Naive thymus-derived CD8-positive, alpha-beta T cell (primary cell): ENCODE measurements around the gene TSSC4. TPM values are rescaled to one million over a fixed set of nuclear protein-coding genes. Genes with fewer than 3 reads are reported as not detected.
A peak's percentile ranks its signal among the peaks of the same experiment; 100 is the strongest.
"Not testable (repeated sequence)": the region's sequence is repeated elsewhere in the genome, so short reads cannot be mapped to it uniquely, and the experiment has no call there.

Experiments
- ATAC-seq, 2 donors: fragments of 150-1000 bp; cut with Tn5 transposase in 1 of 2; sonication (Bioruptor Pico), chemical (Tn5 transposase) in 1 of 2; 1 replicate in 1 of 2; 2 replicates in 1 of 2; pipeline ENCODE4 v1.10.0; 2021; ENCODE audit warnings: mild to moderate bottlenecking in 2 of 2, moderate library complexity in 2 of 2
- POLR2A ChIA-PET: fragments of 350-600 bp; sonication (Branson Sonifier 250); formaldehyde crosslinking; loops from one replicate; lab custom pipeline; 2021; ENCODE audit warnings: antibody characterized with exemption; lab: Charles Lee
- DNase-seq, 10 donors: peaks; one replicate each; pipeline versions ENCODE4 v3.0.0 to v3.0.0-alpha.2; 2020 to 2022
- H3K27ac Mint-ChIP-seq, 10 donors: one replicate each; pipeline ENCODE4 v1.8.0; 2020 to 2022; ENCODE audit warnings: mild to moderate bottlenecking in 10 of 10, mixed read lengths in 10 of 10, moderate library complexity in 4 of 10, inconsistent platforms in 1 of 10
- H3K27me3 Mint-ChIP-seq, 5 donors: one replicate each; pipeline ENCODE4 v1.8.0; 2021 to 2022; ENCODE audit warnings: mixed read lengths in 5 of 5
- H3K36me3 Mint-ChIP-seq, 3 donors: one replicate each; pipeline ENCODE4 v1.8.0; 2020 to 2022; ENCODE audit warnings: mixed read lengths in 3 of 3, mild to moderate bottlenecking in 2 of 3, inconsistent platforms in 1 of 3
- H3K4me1 Mint-ChIP-seq, 4 donors: one replicate each; pipeline ENCODE4 v1.8.0; 2021 to 2022; ENCODE audit warnings: mixed read lengths in 4 of 4
- H3K4me3 Mint-ChIP-seq, 10 donors: one replicate each; pipeline ENCODE4 v1.8.0; 2020 to 2022; ENCODE audit warnings: mild to moderate bottlenecking in 10 of 10, mixed read lengths in 10 of 10, moderate library complexity in 6 of 10, inconsistent platforms in 1 of 10
- H3K9me3 Mint-ChIP-seq, 9 donors: one replicate each; pipeline ENCODE4 v1.8.0; 2020 to 2022; ENCODE audit warnings: mixed read lengths in 9 of 9, mild to moderate bottlenecking in 3 of 9, inconsistent platforms in 1 of 9, moderate library complexity in 1 of 9
- polyA plus RNA-seq, 3 donors: library from polyadenylated mRNA; unstranded; fragments of 300-500 nt; fragmentation: Illumina TruSeq; gene quantifications; one replicate each; pipeline ENCODE4 v1.2.3, GENCODE V29; 2021
- total RNA-seq, 8 experiments: library from RNA in 2 of 8; stranded (reverse) in 2 of 8; gene quantifications; one replicate each; pipeline ENCODE4 v1.2.3 and lab custom pipeline; 2021 to 2026

The TSSC4 gene
- total RNA-seq (10 to 100 TPM; 56.6 to 65.6 TPM), polyA plus RNA-seq (10 to 100 TPM; 49.0 to 68.3 (median 54.7) TPM), total RNA-seq (lab: John Stamatoyannopoulos, UW) (20.7 to 79.8 (median 53.3) reads per million in 6 experiments)

DNA sequence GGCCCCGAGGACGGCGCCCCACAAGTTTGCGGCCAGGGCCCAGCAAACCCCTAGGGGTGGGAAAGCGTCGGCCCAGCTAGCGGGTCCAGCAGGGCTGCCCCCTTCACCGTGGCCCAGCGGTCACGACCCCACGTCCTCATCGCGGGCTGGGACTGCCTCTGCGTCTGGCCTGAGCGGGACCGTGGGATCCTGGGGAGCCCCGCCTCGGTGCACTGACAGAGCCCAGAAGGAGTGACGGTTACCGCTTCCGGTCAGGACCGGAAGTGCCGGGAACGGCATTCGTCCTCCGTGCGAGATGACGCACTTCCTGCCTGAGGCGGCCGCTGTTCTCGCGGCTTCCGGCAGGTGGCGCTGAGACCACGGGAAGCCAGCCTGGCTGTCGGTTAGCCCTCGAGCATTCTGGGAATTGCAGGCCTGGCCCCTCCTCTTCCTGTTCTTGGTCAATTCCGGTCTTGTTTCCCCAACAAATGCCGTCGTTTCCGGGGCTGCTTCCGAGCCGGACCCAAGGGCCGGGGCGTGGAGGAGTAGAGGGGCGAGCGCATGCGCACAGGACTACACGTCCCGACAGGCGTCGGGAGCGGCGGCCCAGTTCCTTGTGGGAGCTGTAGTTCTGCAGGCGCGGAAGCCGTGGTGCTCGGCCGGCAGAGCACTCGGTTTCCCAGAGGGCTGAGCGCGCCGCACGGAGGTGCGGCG lies at the start of gene TSSC4:
TSSC4 (plus strand) TSS at position 682 of the 693 bp plus-strand sequence. CDS start 1,884 bp downstream, outside the sequence.
- ATAC-seq (peak; percentile 85 to 89), DNase-seq (peak; percentile 99 to 100 (median 100))
- H3K27me3 Mint-ChIP-seq: no peaks in the 10 kb centered on the region
- peaks cover 0 to 28% (median 0%) of the 10 kb centered on the region in 3 donors for H3K36me3 Mint-ChIP-seq
- POLR2A ChIA-PET: interaction anchor here (0.6 to 8.2 kb wide), 20 partner anchors 13 to 1091 kb away, joined by 3 to 113 read pairs (median 4); partner anchors contain the start of genes C11orf21, CD81, KCNQ1 and PHLDA2
- H3K4me1 Mint-ChIP-seq: peaks cover 5 to 25% (median 18%) of the 10 kb centered on the region in 4 donors
- peak within 1 kb of the TSS; percentile 91 to 98 (median 95) for H3K27ac Mint-ChIP-seq
- H3K9me3 Mint-ChIP-seq: no peaks in the 10 kb centered on the region
- H3K4me3 Mint-ChIP-seq: peak within 1 kb of the TSS; percentile 85 to 97 (median 92)

DNA sequence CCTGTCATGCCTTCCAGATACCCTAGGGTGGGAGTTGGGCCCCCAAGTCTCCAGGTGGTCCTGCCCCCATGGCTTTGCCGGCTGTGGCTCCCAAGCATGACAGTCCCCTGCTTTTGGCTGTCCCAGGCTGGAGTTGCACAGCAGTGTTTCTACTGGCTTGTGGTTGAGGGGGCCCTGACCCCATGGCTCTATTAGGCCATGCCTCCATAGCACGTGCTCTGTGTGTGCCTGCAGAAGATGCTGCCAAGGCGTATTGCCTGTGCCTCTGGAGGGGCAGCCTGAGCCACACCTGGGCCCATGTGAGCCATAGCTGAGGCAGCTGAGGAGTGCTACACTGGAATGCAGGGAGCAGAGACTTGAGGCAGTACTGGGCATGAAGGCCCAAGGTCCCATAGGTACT lies 48.8 kb upstream of the TSSC4 start:
- Mint-ChIP-seq H3K4me3 (no peak overlapping the region), H3K36me3 (peaks cover 0 to 20% (median 9%) of the 10 kb centered on the region in 3 donors), H3K4me1 (no peaks in the 10 kb centered on the region), H3K9me3 (peaks cover 0 to 27% (median 11%) of the 10 kb centered on the region in 9 donors), H3K27ac (no peak overlapping the region), H3K27me3 (peaks cover 0 to 2% (median 0%) of the 10 kb centered on the region in 5 donors)
- DNase-seq: no peak
- no peak for ATAC-seq
- POLR2A ChIA-PET: no interaction called here

DNA sequence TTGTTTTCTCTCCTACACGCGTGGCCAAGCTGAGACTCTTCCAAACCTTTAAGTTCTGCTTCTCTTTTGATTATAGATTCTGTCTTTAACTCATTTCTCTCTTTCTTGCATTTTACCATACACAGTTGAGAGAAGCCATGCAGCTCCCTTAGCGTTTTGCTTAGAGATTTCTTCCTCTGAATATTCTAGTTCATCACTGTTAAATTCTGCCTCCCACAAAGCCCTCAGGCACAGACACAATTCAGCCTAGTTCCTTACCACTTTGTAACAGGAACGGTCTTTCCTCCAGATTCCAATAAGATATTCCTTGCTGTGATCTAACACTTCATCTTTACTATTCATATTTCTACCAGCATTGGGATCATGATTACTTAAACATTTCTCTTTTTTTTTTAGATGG lies 48.1 kb upstream of the TSSC4 start:
- POLR2A ChIA-PET: no interaction called here
- Mint-ChIP-seq H3K4me3 (no peak overlapping the region), H3K27ac (no peak overlapping the region), H3K9me3 (peaks cover 0 to 23% (median 8%) of the 10 kb centered on the region in 9 donors), H3K4me1 (no peaks in the 10 kb centered on the region), H3K27me3 (peaks cover 0 to 2% (median 0%) of the 10 kb centered on the region in 5 donors), H3K36me3 (peaks cover 0 to 16% (median 9%) of the 10 kb centered on the region in 3 donors)
- ATAC-seq: no peak
- no peak for DNase-seq

DNA sequence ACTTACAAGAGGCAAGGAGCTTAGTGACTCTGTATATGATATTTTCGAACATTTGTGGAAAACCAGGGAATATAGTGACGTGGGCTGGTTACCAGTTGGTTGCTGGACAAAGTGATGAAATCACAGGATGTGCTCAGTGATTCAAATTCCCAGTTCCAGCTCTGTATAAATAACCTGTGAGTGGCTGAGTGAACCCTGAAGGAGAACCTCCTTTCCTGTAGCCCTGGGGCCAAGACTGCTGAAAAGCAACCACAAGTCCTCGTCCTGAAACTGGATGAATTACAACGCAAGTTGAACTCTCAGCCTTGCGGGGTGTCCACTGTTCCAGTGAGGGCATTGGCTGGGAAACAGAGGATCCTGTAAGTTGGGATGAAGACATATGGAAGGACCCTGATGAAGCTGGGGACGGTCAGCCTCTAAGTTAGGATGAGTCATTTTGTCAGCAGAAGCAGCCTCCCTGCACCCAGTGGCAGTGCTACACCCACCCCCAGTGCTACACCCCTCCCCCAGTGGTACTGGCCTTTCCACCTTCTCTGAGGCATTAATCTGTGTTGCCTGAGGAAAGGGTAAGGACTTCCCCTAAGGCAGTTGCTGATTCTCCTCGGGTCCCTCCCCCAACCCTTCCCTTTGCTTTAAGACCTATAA lies 45.4 kb upstream of the TSSC4 start:
- no peak for DNase-seq
- POLR2A ChIA-PET: no interaction called here

DNA sequence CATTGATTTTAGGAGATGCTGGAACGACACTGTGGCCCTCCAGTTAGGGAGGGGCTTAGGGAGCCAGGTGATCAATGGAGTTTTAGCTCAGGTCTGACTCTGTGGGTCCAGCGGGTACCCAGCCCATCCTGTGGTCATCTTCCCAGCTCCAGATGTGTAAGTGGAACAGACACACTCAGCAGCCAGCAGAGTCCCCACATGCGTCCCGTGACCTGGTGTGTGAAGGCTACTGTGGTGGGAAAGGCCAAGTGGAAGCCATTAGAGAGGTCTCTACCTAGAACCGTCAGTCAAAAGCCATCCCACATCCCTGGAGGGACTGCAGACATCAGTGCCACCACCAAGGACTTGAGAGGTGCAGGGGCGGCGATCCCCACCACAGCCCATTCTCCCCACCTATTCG lies 43.3 kb upstream of the TSSC4 start:
- H3K9me3 Mint-ChIP-seq: no peaks in the 10 kb centered on the region
- no peak for ATAC-seq
- H3K27me3 Mint-ChIP-seq: peaks cover 0 to 2% (median 0%) of the 10 kb centered on the region in 5 donors
- peak overlapping the region in 1 of 10 donors; percentile 63 for H3K27ac Mint-ChIP-seq
- no peaks in the 10 kb centered on the region for H3K4me1 Mint-ChIP-seq
- no peak overlapping the region for H3K4me3 Mint-ChIP-seq
- DNase-seq: no peak
- POLR2A ChIA-PET: no interaction called here
- no peaks in the 10 kb centered on the region for H3K36me3 Mint-ChIP-seq

More for the DNA sequence above, 45.4 kb upstream of the TSSC4 start:
- no peak overlapping the region for H3K4me3 Mint-ChIP-seq
- peaks cover 0 to 6% (median 5%) of the 10 kb centered on the region in 3 donors for H3K36me3 Mint-ChIP-seq
- no peak overlapping the region for H3K27ac Mint-ChIP-seq
- H3K9me3 Mint-ChIP-seq: peaks cover 0 to 3% (median 1%) of the 10 kb centered on the region in 9 donors
- ATAC-seq: no peak
- H3K27me3 Mint-ChIP-seq: peaks cover 0 to 2% (median 0%) of the 10 kb centered on the region in 5 donors
- no peaks in the 10 kb centered on the region for H3K4me1 Mint-ChIP-seq

DNA sequence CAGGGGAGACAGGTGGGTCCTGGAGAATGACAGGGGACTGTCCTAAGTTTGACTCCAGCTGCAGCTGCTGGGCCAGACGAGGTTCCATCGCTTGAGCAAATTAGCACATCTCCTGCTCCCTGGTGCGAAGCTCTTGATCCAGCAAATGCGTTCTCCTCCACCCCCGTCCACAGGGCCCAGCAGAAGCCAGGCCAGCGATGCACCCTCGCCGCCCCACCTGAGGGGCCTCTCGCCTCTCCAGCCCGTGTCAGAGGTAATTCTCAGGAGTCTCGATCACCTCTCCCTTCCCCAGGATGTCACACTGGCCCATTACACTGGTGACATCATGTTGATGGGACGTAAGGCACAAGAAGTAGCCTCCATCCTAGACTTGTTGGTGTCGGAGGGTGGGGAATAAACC lies 42.9 kb upstream of the TSSC4 start:
- DNase-seq, H3K27me3 Mint-ChIP-seq, H3K27ac Mint-ChIP-seq, H3K9me3 Mint-ChIP-seq, H3K4me1 Mint-ChIP-seq, ATAC-seq, H3K36me3 Mint-ChIP-seq, H3K4me3 Mint-ChIP-seq, POLR2A ChIA-PET: not testable (repeated sequence)

DNA sequence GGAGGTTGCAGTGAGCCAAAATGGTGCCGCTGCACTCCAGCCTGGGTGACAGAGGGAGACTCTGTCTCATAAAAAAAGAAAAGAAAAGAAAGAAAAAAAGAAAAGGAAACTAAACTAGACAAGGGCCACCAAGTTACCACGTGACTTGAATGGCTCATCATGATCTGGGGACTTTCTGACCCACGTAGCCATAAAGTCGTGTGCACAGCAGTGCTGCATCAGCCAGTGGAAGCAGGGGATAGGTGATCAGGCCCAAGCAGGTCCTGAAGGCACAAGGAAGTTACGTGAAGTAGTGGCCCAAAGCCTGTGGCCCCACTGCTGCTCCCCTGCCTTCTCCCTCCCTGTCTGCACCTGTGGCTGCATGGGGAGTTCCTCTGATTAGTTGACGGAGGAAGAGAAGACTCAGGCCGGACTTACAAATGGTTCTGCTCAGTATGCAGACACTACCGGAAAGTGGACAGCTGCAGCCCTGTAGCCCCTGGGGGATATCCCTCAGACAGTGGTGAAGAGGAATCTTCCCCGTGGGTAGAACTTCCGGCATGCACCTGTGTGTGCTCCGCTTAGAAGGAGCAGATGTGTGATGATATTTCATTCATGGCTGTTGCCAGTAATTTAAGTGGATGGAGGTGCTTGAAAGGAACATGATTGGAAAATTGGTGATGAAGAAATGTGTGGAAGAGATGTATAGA lies 41.7 kb upstream of the TSSC4 start:
- DNase-seq: no peak
- POLR2A ChIA-PET: no interaction called here
- ATAC-seq: no peak
- no peaks in the 10 kb centered on the region for H3K27me3 Mint-ChIP-seq
- H3K9me3 Mint-ChIP-seq: no peaks in the 10 kb centered on the region
- no peak overlapping the region for H3K4me3 Mint-ChIP-seq
- no peaks in the 10 kb centered on the region for H3K36me3 Mint-ChIP-seq
- no peak overlapping the region for H3K27ac Mint-ChIP-seq
- no peaks in the 10 kb centered on the region for H3K4me1 Mint-ChIP-seq

DNA sequence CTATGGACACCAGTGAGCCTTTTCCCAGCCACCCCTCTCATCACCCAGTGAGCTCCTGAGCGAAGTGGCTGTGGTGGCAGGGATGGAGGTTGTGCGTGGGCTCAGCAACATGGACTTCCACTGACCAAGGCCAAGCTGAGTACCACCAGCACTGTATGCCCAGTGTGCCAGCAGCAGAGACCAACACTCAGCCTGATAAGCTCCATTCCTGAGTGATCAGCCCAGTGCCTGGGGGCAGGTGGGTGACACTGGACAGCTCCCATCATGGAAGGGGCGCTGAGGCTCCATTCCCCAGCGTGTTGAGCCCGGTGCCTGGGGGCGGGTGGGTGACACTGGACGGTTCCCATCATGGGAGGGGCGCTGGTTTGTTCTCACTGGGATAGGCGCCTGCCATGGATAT lies 41.0 kb upstream of the TSSC4 start:
- Mint-ChIP-seq H3K36me3 (no peaks in the 10 kb centered on the region), H3K4me3 (no peak overlapping the region), H3K27me3 (no peaks in the 10 kb centered on the region), H3K4me1 (no peaks in the 10 kb centered on the region), H3K27ac (no peak overlapping the region), H3K9me3 (no peaks in the 10 kb centered on the region)
- POLR2A ChIA-PET: no interaction called here
- no peak for DNase-seq
- no peak for ATAC-seq

DNA sequence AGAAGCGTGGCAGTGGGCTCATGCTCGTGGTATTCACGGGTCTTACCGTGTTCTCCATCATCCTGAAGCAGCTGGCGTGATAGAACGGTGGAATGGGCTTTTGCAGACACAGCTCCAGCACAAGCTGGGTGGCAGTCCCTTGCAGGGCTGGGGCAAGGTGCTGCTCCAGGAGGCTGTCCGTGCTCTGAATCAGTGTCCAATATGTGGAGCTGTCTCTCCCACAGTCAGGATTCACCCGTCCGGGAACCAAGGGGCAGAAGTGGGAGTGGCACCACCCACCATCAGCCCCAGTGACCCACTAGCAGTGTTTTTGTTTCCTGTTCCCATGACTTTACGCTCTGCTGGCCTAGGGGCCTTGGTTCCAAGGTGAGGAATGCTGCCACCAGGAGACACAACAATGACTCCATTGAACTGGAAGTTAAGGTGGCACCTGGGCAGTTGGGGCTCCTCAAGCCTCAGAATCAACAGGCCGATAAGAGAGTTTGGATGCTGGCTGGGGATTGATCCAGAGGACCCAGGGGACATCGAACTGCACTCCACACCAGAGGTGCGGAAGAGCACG lies 40.4 kb upstream of the TSSC4 start:
- H3K36me3 Mint-ChIP-seq: no peaks in the 10 kb centered on the region
- H3K9me3 Mint-ChIP-seq: no peaks in the 10 kb centered on the region
- H3K27ac Mint-ChIP-seq: no peak overlapping the region
- ATAC-seq: no peak
- no peaks in the 10 kb centered on the region for H3K4me1 Mint-ChIP-seq
- DNase-seq: no peak
- POLR2A ChIA-PET: no interaction called here
- H3K4me3 Mint-ChIP-seq: no peak overlapping the region
- no peaks in the 10 kb centered on the region for H3K27me3 Mint-ChIP-seq

DNA sequence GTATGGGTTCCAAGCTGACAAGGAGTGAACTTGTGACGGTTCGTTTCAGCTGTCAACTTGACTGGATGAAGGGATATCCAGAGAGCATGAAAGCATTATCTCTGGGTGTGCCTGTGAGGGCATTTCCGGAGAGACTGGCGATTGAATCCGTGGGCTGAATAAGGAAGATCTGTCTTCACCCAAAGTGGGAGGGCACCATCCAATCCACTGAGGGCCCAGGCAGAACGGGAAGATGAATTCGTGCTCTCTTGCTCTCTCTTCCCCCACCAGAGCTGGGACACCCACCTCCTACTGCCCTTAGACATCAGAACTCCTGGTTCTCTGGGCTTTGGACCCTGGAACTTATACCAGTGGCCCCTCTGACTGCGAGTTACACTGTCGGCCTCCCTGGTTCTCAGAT lies 39.0 kb upstream of the TSSC4 start:
- H3K4me3 Mint-ChIP-seq: no peak overlapping the region
- peak overlapping the region in 1 of 10 donors; percentile 5 for H3K27ac Mint-ChIP-seq
- DNase-seq (no peak), ATAC-seq (no peak)
- POLR2A ChIA-PET: no interaction called here
- H3K36me3 Mint-ChIP-seq: no peaks in the 10 kb centered on the region
- H3K4me1 Mint-ChIP-seq: no peaks in the 10 kb centered on the region
- no peaks in the 10 kb centered on the region for H3K27me3 Mint-ChIP-seq
- H3K9me3 Mint-ChIP-seq: no peaks in the 10 kb centered on the region

DNA sequence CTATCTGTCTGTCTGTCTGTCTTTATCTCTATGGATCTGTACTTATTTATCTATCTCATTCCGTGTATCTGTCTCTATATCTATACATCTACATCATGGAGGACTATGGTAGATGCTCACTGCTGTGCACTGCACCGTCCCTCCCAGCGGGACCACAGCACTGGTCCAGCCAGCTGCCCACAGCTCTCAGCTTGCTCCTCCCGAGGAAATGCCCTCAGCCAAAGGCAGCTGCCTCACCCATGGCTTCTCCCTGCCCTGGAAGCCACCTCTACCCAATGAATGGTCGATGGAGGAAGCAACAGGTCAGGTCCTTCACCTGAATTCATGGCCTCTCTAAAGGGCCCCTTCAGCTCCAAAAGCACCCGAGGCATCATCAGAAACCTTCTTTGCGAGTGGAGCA lies 38.1 kb upstream of the TSSC4 start:
- Mint-ChIP-seq H3K36me3 (no peaks in the 10 kb centered on the region), H3K4me3 (no peak overlapping the region), H3K9me3 (no peaks in the 10 kb centered on the region), H3K27ac (peak overlapping the region in 1 of 10 donors; percentile 5), H3K4me1 (no peaks in the 10 kb centered on the region), H3K27me3 (no peaks in the 10 kb centered on the region)
- POLR2A ChIA-PET: no interaction called here
- no peak for ATAC-seq
- no peak for DNase-seq

DNA sequence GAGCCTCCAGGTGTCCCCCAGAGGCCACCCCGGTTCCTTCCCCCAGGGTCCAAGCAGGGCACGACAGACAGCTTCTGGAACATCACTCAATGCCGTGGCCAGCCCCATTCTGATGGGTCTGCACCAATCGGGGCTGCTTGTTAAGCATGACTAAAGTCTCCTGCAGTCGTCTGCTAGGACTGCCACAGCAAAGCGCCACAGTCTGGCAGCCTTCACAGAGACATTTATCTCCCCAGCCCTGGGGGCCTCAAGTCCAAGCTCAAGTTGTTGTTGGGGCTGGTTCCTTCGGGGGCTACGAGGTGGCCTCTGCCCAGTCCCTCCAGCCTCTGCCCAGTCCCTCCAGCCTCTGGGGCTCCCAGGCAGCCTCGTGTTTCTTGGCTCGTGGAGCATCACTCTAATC lies 37.4 kb upstream of the TSSC4 start:
- no peaks in the 10 kb centered on the region for H3K36me3 Mint-ChIP-seq
- no peak overlapping the region for H3K27ac Mint-ChIP-seq
- no peaks in the 10 kb centered on the region for H3K27me3 Mint-ChIP-seq
- ATAC-seq (no peak), DNase-seq (no peak)
- peaks cover 0 to 2% (median 0%) of the 10 kb centered on the region in 4 donors for H3K4me1 Mint-ChIP-seq
- no peaks in the 10 kb centered on the region for H3K9me3 Mint-ChIP-seq
- no peak overlapping the region for H3K4me3 Mint-ChIP-seq
- POLR2A ChIA-PET: no interaction called here
